GF-D8 (cell line): ENCODE data around the gene FAM234B.
A peak's percentile ranks its signal among the peaks of the same experiment; 100 is the strongest.

Source experiments
- DNase-seq: peaks from one replicate; lab custom pipeline; 2025; lab: John Stamatoyannopoulos, UW

FAM234B gene, protein sequence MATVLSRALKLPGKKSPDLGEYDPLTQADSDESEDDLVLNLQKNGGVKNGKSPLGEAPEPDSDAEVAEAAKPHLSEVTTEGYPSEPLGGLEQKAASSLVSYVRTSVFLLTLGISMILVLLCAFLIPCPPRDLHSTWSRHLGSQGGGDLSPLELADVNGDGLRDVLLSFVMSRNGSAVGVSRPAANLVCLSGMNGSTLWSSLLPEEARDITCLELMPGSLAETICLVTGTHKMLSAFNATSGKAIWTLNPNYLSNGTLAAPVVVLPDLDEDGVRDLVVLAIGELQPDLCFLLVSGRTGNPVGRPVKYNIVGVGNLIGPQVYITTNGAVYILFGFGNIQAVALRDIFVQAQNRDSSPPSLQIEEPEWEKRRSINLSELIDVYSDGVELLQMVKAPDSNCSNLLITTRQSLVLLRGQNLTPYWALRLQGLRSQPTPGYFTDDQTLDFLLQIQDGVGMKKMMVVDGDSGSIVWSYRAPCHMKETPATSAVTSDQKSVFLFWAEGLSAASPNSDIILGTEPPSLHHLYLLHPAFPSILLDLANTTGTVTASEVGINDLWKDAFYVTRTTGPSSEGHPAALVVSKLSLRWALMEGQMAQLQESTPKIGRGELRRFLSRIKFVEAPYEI

DNA sequence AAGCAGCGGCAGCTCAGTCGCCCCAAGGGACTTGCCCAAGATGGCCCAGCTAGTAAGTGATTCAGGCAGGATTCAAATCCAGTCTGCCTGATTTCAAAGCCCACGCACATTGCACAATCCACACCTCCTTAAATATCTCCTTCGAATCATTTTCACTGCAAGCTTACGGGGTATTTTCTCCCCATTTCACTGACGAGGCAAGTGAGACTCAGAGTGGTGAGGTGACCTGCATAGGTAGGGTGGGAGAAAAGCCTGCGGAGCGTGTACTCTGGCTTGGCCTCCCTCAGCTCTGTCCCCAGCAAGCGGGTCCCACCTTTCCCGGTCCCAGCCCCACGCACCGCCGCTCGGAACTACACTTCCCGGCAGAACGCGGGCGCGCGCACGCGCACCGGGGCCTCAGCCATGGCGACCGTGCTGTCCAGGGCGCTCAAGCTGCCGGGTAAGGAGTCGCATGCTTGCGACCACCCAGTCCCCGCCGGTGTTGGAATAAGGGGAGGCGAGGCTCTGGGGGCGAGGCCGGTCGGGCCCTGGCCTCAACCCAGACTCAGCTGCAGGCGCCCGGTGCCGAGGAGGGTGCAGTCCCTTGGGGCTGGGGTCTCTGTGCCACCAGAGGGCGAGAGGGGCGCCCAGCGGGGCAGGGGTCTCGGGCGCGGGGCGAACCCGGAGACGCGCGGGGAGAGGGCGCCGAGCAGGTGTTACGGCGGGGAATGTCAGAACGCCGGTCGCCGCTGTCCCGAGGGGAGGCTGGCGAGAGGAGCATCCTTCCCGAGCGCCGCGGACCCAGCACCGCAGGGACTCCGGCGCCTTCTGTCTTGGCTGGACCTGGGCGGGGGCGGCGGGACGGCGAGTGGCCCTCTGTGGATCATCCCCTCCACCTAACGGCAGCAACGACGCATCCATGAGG is at the start of gene FAM234B:
Gene FAM234B, plus strand, starts transcription at position 380 of the 904 bp plus-strand sequence. Its CDS starts 23 bp downstream, at position 403.
- no peak for DNase-seq

- DNase-seq, result no peak
Measured at GRCh38 chr12:12995088-12995487, 49.1 kb upstream of the FAM234B start.

DNA sequence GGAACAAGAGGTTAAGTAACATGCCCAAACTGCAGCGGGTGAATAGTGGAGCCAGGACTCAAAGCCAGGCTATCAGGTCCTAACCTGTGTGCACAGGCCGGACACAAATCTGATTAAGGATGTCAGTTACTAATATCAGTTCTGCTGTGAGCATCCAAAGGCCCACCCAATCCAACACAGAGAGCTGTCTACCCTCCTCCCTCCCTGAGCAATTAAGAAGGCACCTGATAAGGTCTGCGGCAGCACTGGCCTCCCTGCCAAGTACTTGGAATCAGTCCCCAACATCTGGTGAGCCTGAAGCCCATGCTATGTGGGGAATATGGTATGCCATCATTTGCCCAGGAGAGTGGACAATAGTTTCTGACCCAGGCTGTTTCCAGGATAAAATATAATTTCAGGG is 48.0 kb upstream of the FAM234B start:
- no peak for DNase-seq

- DNase-seq, result no peak
Measured at GRCh38 chr12:12997156-12997555, 47.0 kb upstream of the FAM234B start.

- no peak for DNase-seq
Measured at GRCh38 chr12:12997734-12998133, 46.4 kb upstream of the FAM234B start.

- DNase-seq, result no peak
Measured at GRCh38 chr12:12998248-12998647, 45.9 kb upstream of the FAM234B start.

DNA sequence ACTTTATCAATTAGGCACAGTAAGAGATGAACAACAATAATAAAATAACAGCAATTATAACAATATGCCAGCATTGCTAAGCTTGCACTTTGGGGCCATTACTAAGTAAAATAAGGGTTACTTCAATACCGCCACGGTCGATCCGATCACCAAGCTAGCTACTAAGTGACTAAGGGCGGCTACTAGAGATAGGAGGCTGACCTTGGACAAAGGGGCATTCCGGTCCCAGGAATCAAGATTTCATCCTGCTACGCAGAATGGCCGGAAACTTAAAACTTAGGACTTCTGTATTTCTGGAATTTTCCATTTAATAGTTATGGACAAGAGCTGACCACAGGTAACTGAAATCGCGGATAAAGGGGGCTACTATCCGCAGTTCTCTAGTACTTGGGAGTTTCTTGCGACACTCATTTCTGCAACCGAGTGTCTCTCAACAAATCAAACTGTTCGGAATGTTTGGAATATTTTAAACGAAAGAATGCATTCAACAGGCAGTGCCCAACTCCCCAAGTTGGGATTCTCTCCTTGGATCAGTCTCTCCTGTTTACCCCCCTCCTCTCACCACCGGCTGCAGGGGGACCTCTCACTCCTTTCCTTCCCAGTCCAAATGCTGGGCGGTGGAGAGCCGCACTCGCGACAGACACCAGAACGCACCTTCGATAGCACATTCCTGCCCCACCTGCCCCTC is 44.8 kb upstream of the FAM234B start:
- no peak for DNase-seq

- DNase-seq, result peak; percentile 30
Measured at GRCh38 chr12:12999959-13000615, 44.1 kb upstream of the FAM234B start, which contains the start of gene HEBP1. HEBP1 (minus strand) TSS chr12:13000265; CDS start chr12:13000114, 151 bp downstream.

DNA sequence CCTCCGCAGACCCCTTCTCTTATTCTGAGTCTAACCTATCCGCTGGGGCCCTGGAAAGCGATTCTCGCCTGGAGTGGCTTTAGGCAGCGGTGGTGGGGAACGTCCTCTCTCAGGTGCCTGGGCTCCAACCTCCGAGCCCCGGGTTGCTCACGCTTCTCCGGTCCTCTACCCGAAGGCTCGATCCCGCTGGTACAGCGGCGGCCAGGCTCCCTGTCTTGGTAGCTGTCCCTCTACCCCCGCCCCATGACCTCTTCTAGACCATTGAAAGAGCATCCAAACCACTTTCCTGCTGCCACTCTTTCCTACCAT is 43.6 kb upstream of the FAM234B start:
- DNase-seq, result no peak

DNA sequence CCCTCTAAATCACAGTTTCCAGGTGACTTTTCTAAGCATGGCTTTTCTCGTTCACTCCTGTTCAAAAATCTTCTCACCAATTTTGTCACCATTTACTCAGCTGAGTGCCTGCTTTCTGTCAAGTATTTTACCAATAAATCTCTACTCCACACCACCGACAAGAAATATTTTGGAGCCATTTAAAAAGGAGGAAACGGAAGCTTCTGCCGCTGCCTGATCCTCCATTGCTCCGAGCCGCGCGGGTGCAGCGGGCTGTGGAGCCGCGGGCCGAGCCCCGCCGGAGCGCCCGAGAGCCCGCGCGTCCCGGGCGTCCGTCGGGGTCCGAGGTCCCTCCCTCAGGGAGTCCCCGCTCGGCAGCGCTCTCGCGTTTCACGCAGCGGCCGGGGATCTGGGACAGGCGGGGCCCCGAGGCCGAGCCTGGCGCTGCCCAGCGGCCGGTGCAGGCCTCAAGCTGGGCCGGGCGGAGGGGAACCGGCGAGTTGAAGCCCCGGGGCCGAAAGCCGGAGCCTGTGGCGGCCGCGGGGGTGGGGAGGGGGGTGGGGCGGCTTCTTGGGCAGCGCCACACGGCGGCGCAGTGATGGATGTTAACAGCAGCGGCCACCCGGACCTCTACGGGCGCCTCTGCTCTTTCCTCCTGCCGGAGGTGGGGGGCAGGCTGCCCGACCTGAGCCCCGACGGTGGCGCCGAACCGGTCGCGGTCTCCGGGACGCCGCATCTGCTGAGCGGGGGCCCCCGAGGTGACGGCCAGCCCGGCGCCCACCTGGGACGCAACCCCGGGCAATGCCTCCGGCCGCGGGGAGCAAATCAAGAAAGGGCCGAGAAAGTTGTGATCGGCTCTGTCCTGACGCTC is 43.0 kb upstream of the FAM234B start:
- DNase-seq, result no peak

- no peak for DNase-seq
Measured at GRCh38 chr12:13001775-13002040, 42.5 kb upstream of the FAM234B start.

- no peak for DNase-seq
Measured at GRCh38 chr12:13002301-13003097, 41.7 kb upstream of the FAM234B start.

GRCh38 chr12:13004361-13004760 is 39.8 kb upstream of the FAM234B start:
- no peak for DNase-seq

- no peak for DNase-seq
Measured at GRCh38 chr12:13004986-13005385, 39.2 kb upstream of the FAM234B start.

GRCh38 chr12:13005649-13006048 is 38.5 kb upstream of the FAM234B start:
- no peak for DNase-seq

DNA sequence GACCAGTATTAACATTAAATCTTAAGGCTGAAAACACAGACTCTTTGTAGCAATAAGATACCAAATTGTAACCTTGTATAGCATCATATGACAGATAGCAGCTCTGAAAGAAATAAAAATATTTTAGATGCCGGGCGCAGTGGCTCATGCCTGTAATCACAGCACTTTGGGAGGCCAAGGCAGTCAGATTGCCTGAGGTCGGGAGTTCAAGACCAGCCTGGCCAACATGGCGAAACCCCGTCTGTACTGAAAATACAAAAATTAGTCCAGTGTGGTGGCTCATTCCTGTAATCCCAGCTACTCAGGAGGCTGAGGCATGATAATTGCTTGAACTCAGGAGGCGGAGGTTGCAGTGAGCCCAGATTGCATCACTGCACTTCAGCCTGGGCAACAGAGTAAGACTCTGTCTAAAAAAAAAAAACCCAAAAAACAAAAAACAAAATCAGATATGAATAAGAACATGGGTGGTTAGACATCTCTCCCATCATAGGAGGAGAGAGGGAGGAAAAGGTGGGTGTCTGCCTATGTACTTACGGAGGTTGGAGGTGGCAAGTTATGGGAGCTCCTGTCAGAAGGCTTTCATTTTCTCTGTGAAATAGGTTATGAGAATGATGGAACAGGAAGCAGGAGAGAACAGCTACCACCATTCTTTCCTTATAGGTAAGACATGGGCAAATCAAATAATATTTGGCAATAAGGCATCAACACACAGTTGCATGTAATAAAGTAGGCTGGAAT is 36.5 kb upstream of the FAM234B start:
- no peak for DNase-seq

- DNase-seq, result no peak
Measured at GRCh38 chr12:13008741-13009380, 35.3 kb upstream of the FAM234B start.

DNA sequence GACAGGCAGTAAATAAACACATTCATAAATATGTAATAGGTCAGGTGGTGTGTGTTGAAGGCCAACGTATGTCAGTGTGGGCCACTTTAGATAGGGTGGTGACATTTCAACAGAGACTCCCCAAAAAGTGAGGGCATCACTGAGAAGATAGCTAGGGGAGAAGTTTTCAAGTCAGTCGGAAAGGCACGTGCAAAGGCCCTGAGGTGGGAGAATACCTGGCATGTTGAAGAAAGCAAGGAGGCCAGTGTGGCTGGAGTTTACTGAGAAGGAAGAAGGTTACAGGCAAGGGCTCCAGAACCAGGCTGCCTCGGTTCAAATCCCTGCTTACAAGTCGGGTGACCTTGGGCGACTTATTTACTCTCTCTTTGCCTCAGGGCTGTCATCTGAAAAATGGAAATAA is 33.1 kb upstream of the FAM234B start:
- DNase-seq, result no peak

- DNase-seq, result no peak
Measured at GRCh38 chr12:13022851-13023271, 21.3 kb upstream of the FAM234B start.
